GM12891 (cell line): Measurements from ENCODE around the gene ALDH3B1.

Experiments used
- DNase-seq: peaks from one replicate; pipeline ENCODE4 v3.0.0; 2011; ENCODE audit warnings: low spot score; ENCODE audit not compliant: insufficient read length
- FAIRE-seq: peaks from 2 replicates; lab custom pipeline; 2011; peaks lifted over from hg19 to GRCh38; lab: Jason Lieb, UNC
- PAX5 ChIP-seq: IDR thresholded peaks from 2 replicates; pipeline ENCODE4 v1.6.1; 2011; ENCODE audit warnings: low read length, moderate library complexity, mild to moderate bottlenecking; ENCODE audit not compliant: insufficient read depth, severe bottlenecking
- POLR2A ChIP-seq: IDR thresholded peaks from 2 replicates; pipeline ENCODE4 v1.6.1; 2011; ENCODE audit warnings: low read depth, low read length, control low read depth
- POLR2AphosphoS5 ChIP-seq: IDR thresholded peaks from 2 replicates; pipeline ENCODE4 v1.6.1; 2011; ENCODE audit warnings: low read depth, low read length, control low read depth
- POU2F2 ChIP-seq: IDR thresholded peaks from 2 replicates; pipeline ENCODE4 v1.6.1; 2011; ENCODE audit warnings: low read depth, mild to moderate bottlenecking, control low read depth, low read length, moderate library complexity
- SPI1 ChIP-seq: IDR thresholded peaks from 2 replicates; pipeline ENCODE4 v1.6.1; 2011; ENCODE audit warnings: low read depth, low read length, control low read depth
- TAF1 ChIP-seq: IDR thresholded peaks from 2 replicates; pipeline ENCODE4 v1.6.1; 2011; ENCODE audit warnings: low read depth, low read length, control low read depth

ALDH3B1 gene

DNA sequence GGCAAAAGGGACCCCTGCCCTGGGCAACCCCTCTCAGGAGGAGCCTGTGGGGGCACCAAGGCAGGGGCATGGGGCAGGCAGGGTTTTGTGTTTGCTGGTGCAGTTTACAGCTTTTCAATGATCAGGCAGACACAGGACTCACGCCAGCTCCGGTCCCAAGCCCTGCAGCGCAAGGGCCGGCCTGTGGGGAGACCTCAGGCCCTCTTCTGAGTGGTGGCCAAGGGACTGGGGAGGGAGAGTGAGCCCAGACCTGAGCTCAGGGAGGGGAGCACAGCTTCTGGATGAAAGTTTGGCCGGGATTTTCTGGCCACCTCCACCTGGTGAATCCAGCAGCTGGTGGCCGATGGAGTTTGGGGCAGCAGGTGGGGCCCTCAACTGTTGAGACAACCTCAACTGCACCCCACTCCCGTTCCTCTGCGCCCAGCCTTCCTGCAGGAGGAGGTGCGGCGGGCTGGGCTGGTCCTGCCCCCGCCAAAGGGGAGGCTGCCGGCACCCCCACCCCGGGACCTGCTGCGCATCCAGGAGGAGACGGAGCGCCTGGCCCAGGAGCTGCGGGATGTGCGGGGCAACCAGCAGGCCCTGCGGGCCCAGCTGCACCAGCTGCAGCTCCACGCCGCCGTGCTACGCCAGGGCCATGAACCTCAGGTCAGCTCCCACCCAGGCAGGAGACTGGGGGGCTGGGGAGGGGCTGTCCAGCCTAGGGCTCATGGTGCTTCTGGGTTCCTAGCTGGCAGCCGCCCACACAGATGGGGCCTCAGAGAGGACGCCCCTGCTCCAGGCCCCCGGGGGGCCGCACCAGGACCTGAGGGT is 32.3 kb downstream of the ALDH3B1 start:
- TF ChIP-seq SPI1, result no peak
- TF ChIP-seq POLR2AphosphoS5, result no peak
- no peak for TF ChIP-seq TAF1
- TF ChIP-seq PAX5, result no peak
- no peak for TF ChIP-seq POLR2A
- no peak for TF ChIP-seq POU2F2
- no peak for DNase-seq
- no peak for FAIRE-seq

DNA sequence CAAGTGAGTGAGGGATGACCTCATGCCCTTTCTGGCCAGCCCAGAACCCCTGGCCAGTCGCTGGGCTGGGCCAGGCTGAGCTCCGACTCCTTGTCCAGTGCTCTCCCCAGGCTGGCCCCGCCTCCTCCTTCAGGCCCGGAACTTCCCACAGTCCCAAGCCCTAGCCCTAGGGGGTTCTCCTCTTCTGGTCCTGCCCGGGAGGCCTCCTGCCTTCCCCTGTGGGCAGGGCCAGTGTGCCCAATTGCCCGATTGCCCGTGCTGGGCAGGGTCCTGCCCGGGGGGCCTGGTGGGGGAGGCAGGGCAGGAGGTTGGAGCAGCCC is 32.9 kb downstream of the ALDH3B1 start:
- DNase-seq (no peak), FAIRE-seq (no peak)
- TF ChIP-seq PAX5 (no peak), POU2F2 (no peak), POLR2A (no peak), SPI1 (no peak), POLR2AphosphoS5 (no peak), TAF1 (no peak)

DNA sequence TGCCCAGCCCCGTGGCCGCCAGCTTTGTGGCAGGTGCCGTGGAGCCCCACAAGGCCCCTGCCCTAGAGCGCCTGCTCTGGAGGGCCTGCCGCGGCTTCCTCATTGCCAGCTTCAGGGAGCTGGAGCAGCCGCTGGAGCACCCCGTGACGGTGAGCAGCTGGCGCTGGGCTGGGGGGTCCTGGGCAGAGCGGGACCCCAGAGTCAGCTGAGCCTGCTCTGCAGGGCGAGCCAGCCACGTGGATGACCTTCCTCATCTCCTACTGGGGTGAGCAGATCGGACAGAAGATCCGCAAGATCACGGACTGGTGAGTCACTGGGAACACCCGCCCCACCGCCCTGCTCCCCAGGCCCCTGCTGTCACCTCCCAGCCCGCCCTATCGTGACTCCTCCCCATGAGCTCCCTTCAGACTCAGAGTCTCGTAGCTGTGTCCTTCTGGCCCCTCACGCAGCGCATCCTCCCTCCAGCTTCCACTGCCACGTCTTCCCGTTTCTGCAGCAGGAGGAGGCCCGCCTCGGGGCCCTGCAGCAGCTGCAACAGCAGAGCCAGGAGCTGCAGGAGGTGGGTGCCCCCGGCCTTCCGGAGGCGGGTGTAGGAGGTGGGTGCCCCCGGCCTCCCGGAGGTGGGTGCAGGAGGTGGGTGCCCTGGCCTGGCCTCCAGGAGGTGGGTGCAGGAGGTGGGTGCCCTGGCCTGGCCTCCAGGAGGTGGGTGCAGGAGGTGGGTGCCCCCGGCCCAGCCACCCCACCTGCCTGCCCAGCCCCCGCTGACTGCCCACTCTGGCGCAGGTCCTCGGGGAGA is 33.4 kb downstream of the ALDH3B1 start:
- FAIRE-seq (no peak), DNase-seq (no peak)
- TF ChIP-seq TAF1, result no peak
- TF ChIP-seq SPI1, result no peak
- no peak for TF ChIP-seq POLR2AphosphoS5
- no peak for TF ChIP-seq POLR2A
- TF ChIP-seq PAX5, result no peak
- no peak for TF ChIP-seq POU2F2

DNA sequence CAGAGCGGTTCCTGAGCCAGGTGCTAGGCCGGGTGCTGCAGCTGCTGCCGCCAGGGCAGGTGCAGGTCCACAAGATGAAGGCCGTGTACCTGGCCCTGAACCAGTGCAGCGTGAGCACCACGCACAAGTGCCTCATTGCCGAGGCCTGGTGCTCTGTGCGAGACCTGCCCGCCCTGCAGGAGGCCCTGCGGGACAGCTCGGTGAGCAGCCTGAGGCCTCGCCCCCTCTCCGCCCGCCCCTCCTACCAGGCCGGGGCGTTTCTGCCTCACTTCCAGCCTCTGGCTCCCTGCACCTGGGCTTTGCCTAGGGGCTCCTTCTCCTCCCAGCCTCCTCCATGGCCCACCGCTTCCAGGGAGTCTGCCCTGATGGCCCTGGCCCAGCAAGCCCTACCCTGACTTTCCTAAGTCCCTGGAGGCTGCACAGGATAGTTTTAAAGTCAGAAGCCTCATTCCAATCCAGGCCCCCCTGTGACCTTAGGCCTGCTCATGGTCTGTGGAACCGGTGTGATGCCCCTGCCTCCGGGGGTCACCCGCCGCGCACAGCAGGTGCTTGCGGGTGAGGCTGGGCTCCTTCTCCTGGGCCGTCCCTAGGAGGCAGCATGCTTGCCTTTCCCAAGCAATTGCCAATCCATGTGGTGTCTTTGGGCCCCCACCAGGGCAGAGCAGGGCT is 34.2 kb downstream of the ALDH3B1 start:
- TF ChIP-seq POLR2A (no peak), POU2F2 (no peak), TAF1 (no peak), SPI1 (no peak), PAX5 (no peak), POLR2AphosphoS5 (no peak)
- FAIRE-seq (no peak), DNase-seq (no peak)

DNA sequence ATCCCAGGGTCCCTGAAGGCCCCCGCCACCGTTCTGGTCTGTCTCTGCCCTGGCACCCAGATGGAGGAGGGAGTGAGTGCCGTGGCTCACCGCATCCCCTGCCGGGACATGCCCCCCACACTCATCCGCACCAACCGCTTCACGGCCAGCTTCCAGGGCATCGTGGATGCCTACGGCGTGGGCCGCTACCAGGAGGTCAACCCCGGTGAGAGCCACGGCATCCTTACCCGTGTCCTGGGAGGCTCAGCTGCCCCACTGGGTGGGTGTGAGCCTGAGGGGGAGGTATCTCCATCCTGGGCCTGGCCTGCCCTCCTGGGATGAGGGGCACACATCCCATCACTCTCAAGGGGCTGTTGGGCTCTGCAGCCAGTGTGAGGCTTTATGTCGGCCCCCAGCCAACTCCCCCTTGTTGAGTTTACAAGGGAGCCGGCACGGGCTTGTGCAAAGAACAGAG is 34.8 kb downstream of the ALDH3B1 start:
- TF ChIP-seq POLR2AphosphoS5 (no peak), POLR2A (no peak), POU2F2 (no peak), TAF1 (no peak), SPI1 (no peak), PAX5 (no peak)
- no peak for DNase-seq
- FAIRE-seq, result no peak

DNA sequence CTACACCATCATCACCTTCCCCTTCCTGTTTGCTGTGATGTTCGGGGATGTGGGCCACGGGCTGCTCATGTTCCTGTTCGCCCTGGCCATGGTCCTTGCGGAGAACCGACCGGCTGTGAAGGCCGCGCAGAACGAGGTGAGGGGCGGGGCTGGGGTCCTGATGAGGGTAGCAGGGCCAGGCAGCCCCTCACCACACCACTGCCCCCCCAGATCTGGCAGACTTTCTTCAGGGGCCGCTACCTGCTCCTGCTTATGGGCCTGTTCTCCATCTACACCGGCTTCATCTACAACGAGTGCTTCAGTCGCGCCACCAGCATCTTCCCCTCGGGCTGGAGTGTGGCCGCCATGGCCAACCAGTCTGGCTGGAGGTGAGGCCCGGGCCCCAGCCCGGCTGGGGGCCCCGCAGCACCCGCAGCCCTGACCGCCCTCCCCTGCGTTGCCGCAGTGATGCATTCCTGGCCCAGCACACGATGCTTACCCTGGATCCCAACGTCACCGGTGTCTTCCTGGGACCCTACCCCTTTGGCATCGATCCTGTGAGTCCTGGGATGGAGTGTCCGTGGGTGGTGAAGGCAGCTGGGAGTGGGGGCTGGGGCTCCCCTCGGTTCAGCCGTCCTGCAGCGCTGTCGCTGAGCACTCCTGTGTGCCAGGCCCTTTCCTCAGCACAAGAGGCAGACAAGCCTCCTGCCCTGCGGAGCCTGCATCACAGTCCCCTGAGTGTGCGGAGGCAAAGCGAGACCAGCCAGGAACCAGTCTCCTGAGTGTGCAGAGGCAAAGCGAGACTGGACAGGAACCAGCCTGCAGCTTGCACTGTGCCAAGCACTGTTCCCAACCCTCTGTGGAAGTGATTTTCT is 37.5 kb downstream of the ALDH3B1 start:
- TF ChIP-seq TAF1 (no peak), SPI1 (no peak), POLR2A (no peak), PAX5 (no peak)
- FAIRE-seq (no peak), DNase-seq (no peak)

DNA sequence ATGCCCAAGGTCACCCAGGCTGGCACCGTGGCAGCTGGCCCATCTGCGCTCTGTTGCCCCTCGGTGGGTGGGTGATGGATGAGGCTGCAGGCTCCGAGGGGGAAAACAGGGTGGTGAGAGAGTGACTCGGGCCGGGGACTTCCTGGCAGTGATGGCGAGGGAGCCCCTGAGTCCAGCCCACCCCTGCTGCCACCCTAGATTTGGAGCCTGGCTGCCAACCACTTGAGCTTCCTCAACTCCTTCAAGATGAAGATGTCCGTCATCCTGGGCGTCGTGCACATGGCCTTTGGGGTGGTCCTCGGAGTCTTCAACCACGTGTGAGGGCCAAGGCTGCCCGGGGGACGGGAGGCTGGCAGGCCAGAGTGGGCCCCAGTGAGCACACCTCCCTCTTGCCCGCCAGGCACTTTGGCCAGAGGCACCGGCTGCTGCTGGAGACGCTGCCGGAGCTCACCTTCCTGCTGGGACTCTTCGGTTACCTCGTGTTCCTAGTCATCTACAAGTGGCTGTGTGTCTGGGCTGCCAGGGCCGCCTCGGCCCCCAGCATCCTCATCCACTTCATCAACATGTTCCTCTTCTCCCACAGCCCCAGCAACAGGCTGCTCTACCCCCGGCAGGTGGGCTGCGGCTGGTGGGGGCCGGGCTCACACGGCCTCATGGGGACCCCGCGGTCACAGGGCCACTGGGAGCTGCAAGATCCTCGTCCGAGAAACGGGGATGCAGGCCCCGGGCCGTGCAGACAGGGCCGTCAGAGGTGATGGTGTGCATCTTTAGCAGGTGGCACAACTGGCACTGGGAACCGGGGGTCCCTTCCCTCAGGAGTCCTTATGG is 38.8 kb downstream of the ALDH3B1 start:
- TF ChIP-seq POU2F2 (no peak), TAF1 (no peak), POLR2A (no peak), SPI1 (no peak), POLR2AphosphoS5 (no peak), PAX5 (no peak)

DNA sequence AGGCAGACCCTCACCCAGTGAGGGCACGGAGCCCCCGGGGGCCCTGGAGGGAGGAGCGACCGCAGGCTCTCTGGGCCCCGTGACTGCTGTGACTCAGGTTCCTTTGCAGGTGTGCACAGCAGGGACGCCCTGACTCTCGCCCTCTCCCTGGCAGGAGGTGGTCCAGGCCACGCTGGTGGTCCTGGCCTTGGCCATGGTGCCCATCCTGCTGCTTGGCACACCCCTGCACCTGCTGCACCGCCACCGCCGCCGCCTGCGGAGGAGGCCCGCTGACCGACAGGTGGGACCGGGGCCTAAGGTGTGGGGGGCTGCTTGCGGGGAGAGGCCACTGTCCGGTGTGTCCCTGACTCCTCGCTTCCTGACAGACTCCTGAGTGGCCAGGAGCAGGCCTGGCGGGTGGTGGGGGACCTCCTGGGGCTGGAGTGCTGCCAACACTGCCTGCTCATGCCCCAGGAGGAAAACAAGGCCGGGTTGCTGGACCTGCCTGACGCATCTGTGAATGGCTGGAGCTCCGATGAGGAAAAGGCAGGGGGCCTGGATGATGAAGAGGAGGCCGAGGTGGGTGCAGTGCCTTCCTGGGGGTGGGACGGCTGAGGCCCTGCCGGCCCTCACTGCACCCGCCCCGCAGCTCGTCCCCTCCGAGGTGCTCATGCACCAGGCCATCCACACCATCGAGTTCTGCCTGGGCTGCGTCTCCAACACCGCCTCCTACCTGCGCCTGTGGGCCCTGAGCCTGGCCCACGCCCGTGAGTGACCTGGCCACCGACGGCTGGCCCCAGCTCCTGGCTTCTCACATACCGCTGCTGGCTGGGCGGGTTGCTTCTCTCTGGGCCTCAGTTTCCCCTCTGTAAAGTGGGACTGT is 39.6 kb downstream of the ALDH3B1 start:
- FAIRE-seq (no peak), DNase-seq (no peak)
- TF ChIP-seq PAX5, result no peak
- no peak for TF ChIP-seq TAF1
- no peak for TF ChIP-seq SPI1

More for the DNA sequence above, 38.8 kb downstream of the ALDH3B1 start:
- FAIRE-seq (no peak), DNase-seq (no peak)
